Mesodermal cell (in vitro differentiated cells): Measurements from ENCODE around the gene CPT2. TPM values are rescaled to one million over a fixed set of nuclear protein-coding genes. Genes with fewer than 3 reads are reported as not detected.

Source experiments
- H3K27ac ChIP-seq: 2 replicates; pipeline ENCODE4 v1.7.0; 2013; ENCODE audit warnings: mild to moderate bottlenecking, low read depth, low read length, moderate library complexity; ENCODE audit not compliant: severe bottlenecking
- H3K36me3 ChIP-seq: 2 replicates; pipeline ENCODE4 v1.7.1; 2013; ENCODE audit warnings: mild to moderate bottlenecking, low read length, moderate library complexity; ENCODE audit not compliant: control insufficient read depth, insufficient read depth
- H3K4me1 ChIP-seq: one replicate; pipeline ENCODE4 v1.7.1; 2013; ENCODE audit warnings: mild to moderate bottlenecking, low read length; ENCODE audit not compliant: insufficient read depth, control insufficient read depth, poor library complexity, severe bottlenecking
- H3K4me3 ChIP-seq: 2 replicates; pipeline ENCODE4 v1.7.0; 2013; ENCODE audit warnings: low read length, control low read depth, mild to moderate bottlenecking; ENCODE audit not compliant: insufficient read depth, poor library complexity, severe bottlenecking; ENCODE audit errors: extremely low read depth
- H3K9me3 ChIP-seq: 2 replicates; pipeline ENCODE4 v1.7.1; 2013; ENCODE audit warnings: mild to moderate bottlenecking, low read length, moderate library complexity; ENCODE audit not compliant: control insufficient read depth
- WGBS, 2 experiments: methylation state at CpG; one replicate each; pipeline ENCODE4 v1.1.5; 2013; ENCODE audit warnings: missing lambda C conversion rate in 2 of 2; ENCODE audit not compliant: insufficient coverage in 2 of 2; 5-methylcytosine and 5-hydroxymethylcytosine counted together
- polyA plus RNA-seq, 2 experiments: library from polyadenylated mRNA; stranded (reverse); fragments of 50-300 nt; gene quantifications; one replicate each; pipeline ENCODE4 v1.2.3, GENCODE V29; 2013

CPT2 gene
- polyA plus RNA-seq (2013, experiment 1 of 2), result 23.4 TPM
- polyA plus RNA-seq (2013, experiment 2 of 2), result 18.5 TPM

- H3K36me3 ChIP-seq, result peaks cover 18% of the 10 kb centered on the region
- H3K9me3 ChIP-seq, result no peaks in the 10 kb centered on the region
- no peaks in the 10 kb centered on the region for H3K4me1 ChIP-seq
- H3K4me3 ChIP-seq, result peak within 1 kb of the TSS; percentile 90
- peak within 1 kb of the TSS; percentile 94 for H3K27ac ChIP-seq
- 0% methylated on average over 46 to 52 of the region's 57 CpGs for WGBS, 2 experiments
These were observed at the start of gene CPT2 for GRCh38 chr1:53196485-53197290. CPT2 (plus strand) TSS chr1:53196824; CDS start chr1:53196944, 120 bp downstream.

- no peaks in the 10 kb centered on the region for H3K36me3 ChIP-seq
- no peaks in the 10 kb centered on the region for H3K9me3 ChIP-seq
- 100% methylated on average over 2 of the region's 4 CpGs for WGBS, 2 experiments
- no peak overlapping the region for H3K27ac ChIP-seq
- no peak overlapping the region for H3K4me3 ChIP-seq
- H3K4me1 ChIP-seq, result peaks cover 20% of the 10 kb centered on the region
These were observed 49.5 kb upstream of the CPT2 start for GRCh38 chr1:53147174-53147573.

- no peaks in the 10 kb centered on the region for H3K9me3 ChIP-seq
- H3K4me3 ChIP-seq, result no peak overlapping the region
- peaks cover 20% of the 10 kb centered on the region for H3K4me1 ChIP-seq
- WGBS, 2 experiments, result no CpG with 5 or more reads among the region's 3 CpGs
- no peak overlapping the region for H3K27ac ChIP-seq
- H3K36me3 ChIP-seq, result no peaks in the 10 kb centered on the region
These were observed 48.5 kb upstream of the CPT2 start for GRCh38 chr1:53148123-53148522.

- no peaks in the 10 kb centered on the region for H3K4me1 ChIP-seq
- H3K4me3 ChIP-seq, result no peak overlapping the region
- H3K27ac ChIP-seq, result no peak overlapping the region
- H3K36me3 ChIP-seq, result no peaks in the 10 kb centered on the region
- WGBS, 2 experiments, result 91 to 94% methylated on average over 3 of the region's 3 CpGs
- H3K9me3 ChIP-seq, result no peaks in the 10 kb centered on the region
These were observed 42.9 kb upstream of the CPT2 start for GRCh38 chr1:53153752-53154151.

GRCh38 chr1:53154859-53155438 lies 41.7 kb upstream of the CPT2 start:
- H3K36me3 ChIP-seq, result no peaks in the 10 kb centered on the region
- H3K9me3 ChIP-seq, result no peaks in the 10 kb centered on the region
- no peak overlapping the region for H3K27ac ChIP-seq
- 91% methylated on average over 6 to 7 of the region's 8 CpGs for WGBS, 2 experiments
- H3K4me3 ChIP-seq, result no peak overlapping the region
- no peaks in the 10 kb centered on the region for H3K4me1 ChIP-seq

GRCh38 chr1:53155534-53155933 lies 41.1 kb upstream of the CPT2 start:
- Histone ChIP-seq H3K4me3 (no peak overlapping the region), H3K36me3 (no peaks in the 10 kb centered on the region), H3K27ac (no peak overlapping the region), H3K9me3 (no peaks in the 10 kb centered on the region), H3K4me1 (no peaks in the 10 kb centered on the region)
- whole genome bisulfite sequencing, 2 experiments, result 86 to 91% methylated on average over 1 of the region's 1 CpG

- WGBS, 2 experiments, result 84 to 100% methylated on average over 1 to 3 of the region's 7 CpGs
- Histone ChIP-seq H3K36me3 (no peaks in the 10 kb centered on the region), H3K4me1 (no peaks in the 10 kb centered on the region), H3K4me3 (no peak overlapping the region), H3K27ac (no peak overlapping the region), H3K9me3 (no peaks in the 10 kb centered on the region)
These were observed 40.7 kb upstream of the CPT2 start for GRCh38 chr1:53155945-53156344.

GRCh38 chr1:53156783-53157182 lies 39.8 kb upstream of the CPT2 start:
- no CpG with 5 or more reads among the region's 3 CpGs for WGBS, 2 experiments

GRCh38 chr1:53158900-53159299 lies 37.7 kb upstream of the CPT2 start:
- Histone ChIP-seq H3K27ac (no peak overlapping the region), H3K4me1 (no peaks in the 10 kb centered on the region), H3K9me3 (no peaks in the 10 kb centered on the region), H3K4me3 (no peak overlapping the region), H3K36me3 (no peaks in the 10 kb centered on the region)
- WGBS, 2 experiments, result no CpG with 5 or more reads among the region's 1 CpG

More at GRCh38 chr1:53156783-53157182, 39.8 kb upstream of the CPT2 start:
- no peaks in the 10 kb centered on the region for H3K4me1 ChIP-seq
- H3K4me3 ChIP-seq, result no peak overlapping the region
- H3K9me3 ChIP-seq, result no peaks in the 10 kb centered on the region
- H3K27ac ChIP-seq, result no peak overlapping the region
- no peaks in the 10 kb centered on the region for H3K36me3 ChIP-seq

GRCh38 chr1:53160924-53161378 lies 35.7 kb upstream of the CPT2 start:
- Histone ChIP-seq H3K4me1 (no peaks in the 10 kb centered on the region), H3K9me3 (no peaks in the 10 kb centered on the region), H3K36me3 (no peaks in the 10 kb centered on the region), H3K4me3 (no peak overlapping the region), H3K27ac (no peak overlapping the region)
- 14 to 83% methylated on average over 1 of the region's 2 CpGs for WGBS, 2 experiments

GRCh38 chr1:53162621-53163020 lies 34.0 kb upstream of the CPT2 start:
- H3K4me3 ChIP-seq, result no peak overlapping the region
- no peaks in the 10 kb centered on the region for H3K9me3 ChIP-seq
- WGBS, 2 experiments, result 57 to 79% methylated on average over 1 to 5 of the region's 5 CpGs

More at GRCh38 chr1:53162621-53163020, 34.0 kb upstream of the CPT2 start:
- Histone ChIP-seq H3K27ac (no peak overlapping the region), H3K4me1 (no peaks in the 10 kb centered on the region), H3K36me3 (no peaks in the 10 kb centered on the region)
